Loucy (cell line): Measurements from ENCODE around the gene HSD17B14.

Experiments used
- H2AFZ ChIP-seq: fragments of 200-600 bp; sonication (generic); 2 replicates; pipeline ENCODE4 v1.6.0; 2016; ENCODE audit warnings: antibody characterized with exemption, mild to moderate bottlenecking, low read length, moderate library complexity
- H3F3A ChIP-seq: fragments of 200-600 bp; 2 replicates; pipeline ENCODE4 v1.6.0; 2016; ENCODE audit warnings: antibody characterized with exemption, low read depth, mild to moderate bottlenecking
- H3K27me3 ChIP-seq: fragments of 200-600 bp; sonication (generic); 2 replicates; pipeline ENCODE4 v1.6.1; 2014; ENCODE audit warnings: low read length, mild to moderate bottlenecking; ENCODE audit not compliant: insufficient read depth, poor library complexity, severe bottlenecking
- H3K36me3 ChIP-seq: fragments of 200-600 bp; sonication (generic); 2 replicates; pipeline ENCODE4 v1.6.1; 2016; ENCODE audit warnings: low read length; ENCODE audit not compliant: insufficient read depth
- H3K4me1 ChIP-seq: fragments of 200-600 bp; sonication (generic); 2 replicates; pipeline ENCODE4 v1.5.1; 2014; ENCODE audit warnings: low read length, mild to moderate bottlenecking; ENCODE audit not compliant: insufficient read depth, poor library complexity, severe bottlenecking
- H3K4me2 ChIP-seq: fragments of 200-600 bp; sonication (generic); 2 replicates; pipeline ENCODE4 v1.6.0; 2014; ENCODE audit warnings: antibody characterized with exemption, low read length, low read depth, mild to moderate bottlenecking; ENCODE audit not compliant: poor library complexity, severe bottlenecking
- H3K4me3 ChIP-seq: fragments of 200-600 bp; sonication (generic); 2 replicates; pipeline ENCODE4 v1.5.1; 2014; ENCODE audit warnings: low read length, mild to moderate bottlenecking, mixed read lengths; ENCODE audit not compliant: poor library complexity, severe bottlenecking
- H3K79me2 ChIP-seq: fragments of 200-600 bp; sonication (generic); 2 replicates; pipeline ENCODE4 v1.6.1; 2014; ENCODE audit warnings: low read length; ENCODE audit not compliant: insufficient read depth
- H3K9ac ChIP-seq: fragments of 200-600 bp; sonication (generic); 2 replicates; pipeline ENCODE4 v1.6.0; 2014; ENCODE audit warnings: mild to moderate bottlenecking, low read depth, low read length, moderate library complexity; ENCODE audit not compliant: poor library complexity, severe bottlenecking
- H3K9me2 ChIP-seq: fragments of 200-600 bp; sonication (generic); replicated peaks from 2 replicates; pipeline ENCODE4 v1.6.1; 2016; ENCODE audit warnings: low read depth, low read length, mixed read lengths
- H3K9me3 ChIP-seq: fragments of 200-600 bp; sonication (generic); 2 replicates; pipeline ENCODE4 v1.6.1; 2014; ENCODE audit warnings: mild to moderate bottlenecking, antibody characterized with exemption, low read length, low read depth; ENCODE audit not compliant: insufficient read depth
- H4K20me1 ChIP-seq: fragments of 200-600 bp; sonication (generic); 2 replicates; pipeline ENCODE4 v1.6.0; 2014; ENCODE audit warnings: antibody characterized with exemption, low read length, mild to moderate bottlenecking; ENCODE audit not compliant: insufficient read depth, poor library complexity, severe bottlenecking
- EZH2phosphoT487 ChIP-seq: fragments of 200-600 bp; IDR thresholded peaks from 2 replicates; pipeline ENCODE4 v1.6.1; 2018; ENCODE audit warnings: antibody characterized with exemption, mild to moderate bottlenecking, moderate library complexity, borderline replicate concordance
- TF ChIP-seq, protein P1 (sequence below): fragments of 200-600 bp; sonication (generic); conservative IDR thresholded peaks from 2 replicates; pipeline ENCODE4 v1.5.1; 2014; ENCODE audit warnings: mild to moderate bottlenecking, antibody characterized with exemption, low read length

Gene HSD17B14

DNA sequence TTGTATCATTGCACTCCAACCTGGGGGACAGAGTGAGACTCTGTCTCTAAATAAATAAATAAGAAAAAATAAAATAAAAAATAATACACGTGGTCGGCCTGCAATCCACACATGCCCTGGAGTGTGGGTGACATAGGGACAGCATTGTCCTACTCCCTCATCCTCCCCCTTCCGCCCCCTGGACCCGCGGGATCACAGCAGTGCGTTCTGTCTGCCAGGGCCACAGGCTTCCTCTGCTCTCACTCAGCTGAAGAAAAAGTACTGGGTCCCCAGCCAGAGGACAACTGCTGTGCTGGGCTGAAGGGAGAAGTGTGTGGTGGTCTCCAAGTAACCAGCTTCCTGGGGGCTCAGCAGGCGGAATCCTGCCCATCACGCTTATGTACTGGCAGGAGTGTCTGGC lies 31.8 kb downstream of the HSD17B14 start:
- Histone ChIP-seq H3F3A (no peaks in the 10 kb centered on the region), H4K20me1 (no peaks in the 10 kb centered on the region), H3K9me2 (no peaks in the 10 kb centered on the region), H3K27me3 (no peaks in the 10 kb centered on the region), H3K4me2 (no peak overlapping the region), H3K4me3 (no peak overlapping the region), H2AFZ (no peak overlapping the region), H3K9me3 (no peaks in the 10 kb centered on the region), H3K79me2 (peaks cover 5% of the 10 kb centered on the region), H3K4me1 (peaks cover 3% of the 10 kb centered on the region), H3K36me3 (no peaks in the 10 kb centered on the region), H3K9ac (no peak overlapping the region)
- TF ChIP-seq, protein P1, sequence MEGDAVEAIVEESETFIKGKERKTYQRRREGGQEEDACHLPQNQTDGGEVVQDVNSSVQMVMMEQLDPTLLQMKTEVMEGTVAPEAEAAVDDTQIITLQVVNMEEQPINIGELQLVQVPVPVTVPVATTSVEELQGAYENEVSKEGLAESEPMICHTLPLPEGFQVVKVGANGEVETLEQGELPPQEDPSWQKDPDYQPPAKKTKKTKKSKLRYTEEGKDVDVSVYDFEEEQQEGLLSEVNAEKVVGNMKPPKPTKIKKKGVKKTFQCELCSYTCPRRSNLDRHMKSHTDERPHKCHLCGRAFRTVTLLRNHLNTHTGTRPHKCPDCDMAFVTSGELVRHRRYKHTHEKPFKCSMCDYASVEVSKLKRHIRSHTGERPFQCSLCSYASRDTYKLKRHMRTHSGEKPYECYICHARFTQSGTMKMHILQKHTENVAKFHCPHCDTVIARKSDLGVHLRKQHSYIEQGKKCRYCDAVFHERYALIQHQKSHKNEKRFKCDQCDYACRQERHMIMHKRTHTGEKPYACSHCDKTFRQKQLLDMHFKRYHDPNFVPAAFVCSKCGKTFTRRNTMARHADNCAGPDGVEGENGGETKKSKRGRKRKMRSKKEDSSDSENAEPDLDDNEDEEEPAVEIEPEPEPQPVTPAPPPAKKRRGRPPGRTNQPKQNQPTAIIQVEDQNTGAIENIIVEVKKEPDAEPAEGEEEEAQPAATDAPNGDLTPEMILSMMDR, result no peak
- no peak for TF ChIP-seq EZH2phosphoT487

DNA sequence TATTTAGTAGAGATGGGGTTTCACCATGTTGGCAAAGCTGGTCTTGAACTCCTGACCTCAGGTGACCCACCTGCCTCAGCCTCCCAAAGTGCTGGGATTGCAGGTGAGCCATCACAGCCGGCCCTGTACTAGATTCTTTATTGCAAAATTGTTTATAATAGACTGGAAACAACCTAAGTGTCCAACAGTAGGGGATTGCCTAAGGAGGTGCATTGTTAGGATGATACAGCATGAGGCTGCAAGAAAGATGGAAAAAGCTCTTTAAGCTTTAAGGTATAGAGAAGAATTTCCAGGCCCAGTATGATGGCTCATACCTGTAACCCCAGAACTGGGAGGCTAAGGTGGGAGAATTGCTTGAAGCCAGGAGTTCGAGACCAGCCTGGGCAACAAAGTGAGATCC lies 33.7 kb downstream of the HSD17B14 start:
- no peak overlapping the region for H3K9ac ChIP-seq
- no peak for TF ChIP-seq EZH2phosphoT487
- TF ChIP-seq, protein P1, result no peak
- H3K79me2 ChIP-seq, result no peaks in the 10 kb centered on the region
- H4K20me1 ChIP-seq, result no peaks in the 10 kb centered on the region
- H3K4me2 ChIP-seq, result no peak overlapping the region
- no peaks in the 10 kb centered on the region for H3K9me3 ChIP-seq
- no peaks in the 10 kb centered on the region for H3K9me2 ChIP-seq
- H3K36me3 ChIP-seq, result no peaks in the 10 kb centered on the region
- H3K4me3 ChIP-seq, result no peak overlapping the region
- no peaks in the 10 kb centered on the region for H3K27me3 ChIP-seq
- H2AFZ ChIP-seq, result no peak overlapping the region
- peaks cover 9% of the 10 kb centered on the region for H3K4me1 ChIP-seq
- H3F3A ChIP-seq, result no peaks in the 10 kb centered on the region

DNA sequence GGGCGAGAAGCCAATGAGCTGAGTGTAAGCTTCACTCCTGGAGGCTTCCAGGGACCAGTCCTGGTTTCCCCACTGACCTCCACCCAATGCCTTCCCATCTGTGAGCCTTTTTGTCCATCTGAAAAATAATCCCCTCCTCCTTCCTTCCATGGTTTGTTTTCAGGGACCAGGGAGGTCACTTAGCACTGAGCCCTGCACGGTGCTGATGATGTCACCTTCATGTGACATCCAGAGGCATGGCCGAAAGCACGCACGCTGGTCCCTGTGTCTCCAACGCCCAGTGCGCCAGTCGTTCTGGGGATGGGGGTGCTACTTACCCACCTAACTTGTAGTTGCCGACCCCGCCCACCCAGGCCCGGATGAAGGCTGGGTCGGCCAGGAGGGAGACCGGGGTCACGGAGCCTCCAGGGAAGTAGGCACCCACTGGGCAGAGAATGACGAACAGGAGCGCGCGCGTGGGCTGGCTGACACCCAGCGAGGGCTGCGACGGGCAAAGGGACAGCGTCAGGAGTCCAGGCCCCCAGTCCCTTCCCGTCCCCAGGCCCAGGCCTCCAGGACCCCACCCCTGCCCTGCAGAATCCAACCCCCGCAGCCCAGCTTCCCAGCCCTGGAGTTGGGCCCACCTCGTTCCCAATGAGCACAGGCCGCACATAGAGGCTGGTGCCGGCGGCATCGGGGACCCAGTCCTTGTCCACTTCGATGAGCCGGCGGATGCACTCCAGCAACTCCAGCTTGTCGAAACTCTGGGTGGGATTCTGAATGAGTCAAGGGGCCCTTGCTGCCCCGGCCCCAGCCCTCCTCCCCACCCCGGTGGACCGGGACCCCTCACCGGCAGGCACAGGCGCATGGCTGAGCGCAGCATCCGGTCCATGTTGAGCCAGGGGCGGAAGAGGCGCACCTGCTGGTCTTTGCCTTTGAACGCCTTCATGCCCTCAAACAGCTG lies 36.7 kb downstream of the HSD17B14 start:
- H3K9me2 ChIP-seq, result no peaks in the 10 kb centered on the region
- H2AFZ ChIP-seq, result no peak overlapping the region
- H3K36me3 ChIP-seq, result no peaks in the 10 kb centered on the region
- no peaks in the 10 kb centered on the region for H3K27me3 ChIP-seq
- peak overlapping the region; percentile 6 for H3K4me3 ChIP-seq
- H3K79me2 ChIP-seq, result no peaks in the 10 kb centered on the region
- no peak for TF ChIP-seq EZH2phosphoT487
- TF ChIP-seq, protein P1, result no peak
- H3K9me3 ChIP-seq, result no peaks in the 10 kb centered on the region
- no peaks in the 10 kb centered on the region for H4K20me1 ChIP-seq
- H3K4me2 ChIP-seq, result peak overlapping the region; percentile 55
- H3F3A ChIP-seq, result no peaks in the 10 kb centered on the region
- H3K9ac ChIP-seq, result peak overlapping the region; percentile 56
- H3K4me1 ChIP-seq, result peaks cover 9% of the 10 kb centered on the region
